GM10266 (cell line): Measurements from ENCODE around the gene TSC22D4.
"Not testable (repeated sequence)": the region's sequence is repeated elsewhere in the genome, so short reads cannot be mapped to it uniquely, and the experiment has no call there.

Source experiments
- DNase-seq: peaks from one replicate; pipeline ENCODE4 v3.0.0; 2012; ENCODE audit errors: extremely low spot score
- TF ChIP-seq, protein P1 (sequence below): IDR thresholded peaks from 2 replicates; pipeline ENCODE4 v1.5.1; 2012; ENCODE audit warnings: mild to moderate bottlenecking, low read depth; ENCODE audit not compliant: control insufficient read depth, insufficient read depth; ENCODE audit errors: missing control alignments

Gene TSC22D4

DNA sequence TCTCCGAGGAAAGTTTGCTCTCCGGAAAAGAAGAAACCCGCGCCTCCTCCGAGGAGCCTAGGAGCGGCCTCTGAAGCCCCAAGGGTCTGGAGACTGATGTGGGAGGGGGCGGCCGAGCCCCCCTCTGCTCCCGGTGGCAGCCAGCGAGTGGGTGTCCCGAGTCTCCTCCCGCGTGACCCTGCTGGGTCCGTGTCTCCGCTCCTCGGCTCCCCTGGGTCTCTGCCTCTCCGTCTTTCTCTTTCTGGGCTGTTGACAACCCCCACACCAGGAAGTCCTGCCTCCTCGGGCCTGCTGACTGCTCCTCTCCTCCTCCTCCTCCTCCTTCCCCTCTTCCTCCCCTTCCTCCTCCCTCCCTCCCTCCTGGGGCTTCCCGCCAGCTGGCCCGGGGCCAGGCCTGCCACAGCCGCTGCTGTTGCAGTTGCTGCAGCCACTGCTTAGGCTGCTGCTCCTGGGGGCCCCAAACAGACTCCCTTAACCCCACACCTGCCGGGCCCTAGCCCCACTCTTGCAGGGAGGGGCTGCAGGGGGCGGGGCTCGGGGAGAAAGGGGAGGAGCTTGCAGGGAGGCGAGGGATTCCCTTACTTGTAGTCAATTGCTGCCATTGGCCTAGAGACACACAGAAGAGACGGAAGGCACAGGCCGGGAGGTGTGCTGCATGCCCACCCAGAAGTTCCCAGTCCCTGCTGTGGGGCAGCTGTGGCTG is at the start of gene TSC22D4:
TSS of gene TSC22D4 (minus strand) at position 257 of the 703 bp plus-strand sequence. CDS start 1,176 bp downstream, outside the sequence.
- TF ChIP-seq, protein P1, sequence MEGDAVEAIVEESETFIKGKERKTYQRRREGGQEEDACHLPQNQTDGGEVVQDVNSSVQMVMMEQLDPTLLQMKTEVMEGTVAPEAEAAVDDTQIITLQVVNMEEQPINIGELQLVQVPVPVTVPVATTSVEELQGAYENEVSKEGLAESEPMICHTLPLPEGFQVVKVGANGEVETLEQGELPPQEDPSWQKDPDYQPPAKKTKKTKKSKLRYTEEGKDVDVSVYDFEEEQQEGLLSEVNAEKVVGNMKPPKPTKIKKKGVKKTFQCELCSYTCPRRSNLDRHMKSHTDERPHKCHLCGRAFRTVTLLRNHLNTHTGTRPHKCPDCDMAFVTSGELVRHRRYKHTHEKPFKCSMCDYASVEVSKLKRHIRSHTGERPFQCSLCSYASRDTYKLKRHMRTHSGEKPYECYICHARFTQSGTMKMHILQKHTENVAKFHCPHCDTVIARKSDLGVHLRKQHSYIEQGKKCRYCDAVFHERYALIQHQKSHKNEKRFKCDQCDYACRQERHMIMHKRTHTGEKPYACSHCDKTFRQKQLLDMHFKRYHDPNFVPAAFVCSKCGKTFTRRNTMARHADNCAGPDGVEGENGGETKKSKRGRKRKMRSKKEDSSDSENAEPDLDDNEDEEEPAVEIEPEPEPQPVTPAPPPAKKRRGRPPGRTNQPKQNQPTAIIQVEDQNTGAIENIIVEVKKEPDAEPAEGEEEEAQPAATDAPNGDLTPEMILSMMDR, result no peak
- DNase-seq, result peak; percentile 96

- DNase-seq, result not testable (repeated sequence)
Observed at GRCh38 chr7:100528108-100528866, 49.3 kb upstream of the TSC22D4 start.

DNA sequence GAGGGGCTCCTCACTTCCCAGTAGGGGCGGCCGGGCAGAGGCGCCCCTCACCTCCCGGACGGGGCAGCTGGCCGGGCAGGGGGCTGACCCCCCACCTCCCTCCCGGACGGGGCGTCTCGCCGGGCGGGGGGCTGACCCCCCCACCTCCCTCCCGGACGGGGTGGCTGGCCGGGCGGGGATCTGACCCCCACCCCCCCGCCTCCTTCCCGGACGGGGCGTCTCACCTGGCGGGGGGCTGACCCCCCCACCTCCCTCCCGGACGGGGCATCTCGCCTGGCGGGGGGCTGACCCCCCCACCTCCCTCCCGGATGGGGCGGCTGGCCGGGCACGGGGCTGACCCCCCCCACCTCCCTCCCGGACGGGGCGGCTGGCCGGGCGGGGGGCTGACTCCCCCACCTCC is 44.2 kb upstream of the TSC22D4 start:
- DNase-seq, result not testable (repeated sequence)

DNA sequence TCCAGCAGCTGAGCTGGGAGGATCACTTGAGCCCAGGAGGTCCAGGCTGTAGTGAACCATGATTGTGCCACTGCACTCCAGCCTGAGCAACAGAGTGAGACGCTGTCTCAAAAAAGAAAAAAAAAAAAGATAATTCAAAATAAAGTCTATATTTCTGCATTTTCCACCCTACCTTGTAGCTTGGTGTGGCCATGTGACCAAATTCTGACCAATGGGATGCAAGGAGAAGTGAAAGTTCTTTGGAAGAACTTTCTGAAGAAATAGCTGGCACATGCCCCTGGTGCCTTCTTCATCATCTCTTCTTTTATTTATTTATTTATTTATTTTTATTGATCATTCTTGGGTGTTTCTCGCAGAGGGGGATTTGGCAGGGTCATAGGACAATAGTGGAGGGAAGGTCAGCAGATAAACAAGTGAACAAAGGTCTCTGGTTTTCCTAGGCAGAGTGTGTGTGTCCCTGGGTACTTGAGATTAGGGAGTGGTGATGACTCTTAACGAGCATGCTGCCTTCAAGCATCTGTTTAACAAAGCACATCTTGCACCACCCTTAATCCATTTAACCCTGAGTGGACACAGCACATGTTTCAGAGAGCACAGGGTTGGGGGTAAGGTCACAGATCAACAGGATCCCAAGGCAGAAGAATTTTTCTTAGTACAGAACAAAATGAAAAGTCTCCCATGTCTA is 43.0 kb upstream of the TSC22D4 start:
- not testable (repeated sequence) for DNase-seq

- DNase-seq, result no peak
- TF ChIP-seq, protein P1, result no peak
Observed at GRCh38 chr7:100521076-100521475, 42.1 kb upstream of the TSC22D4 start.

GRCh38 chr7:100520138-100520537 is 41.1 kb upstream of the TSC22D4 start:
- TF ChIP-seq, protein P1, result no peak
- no peak for DNase-seq

DNA sequence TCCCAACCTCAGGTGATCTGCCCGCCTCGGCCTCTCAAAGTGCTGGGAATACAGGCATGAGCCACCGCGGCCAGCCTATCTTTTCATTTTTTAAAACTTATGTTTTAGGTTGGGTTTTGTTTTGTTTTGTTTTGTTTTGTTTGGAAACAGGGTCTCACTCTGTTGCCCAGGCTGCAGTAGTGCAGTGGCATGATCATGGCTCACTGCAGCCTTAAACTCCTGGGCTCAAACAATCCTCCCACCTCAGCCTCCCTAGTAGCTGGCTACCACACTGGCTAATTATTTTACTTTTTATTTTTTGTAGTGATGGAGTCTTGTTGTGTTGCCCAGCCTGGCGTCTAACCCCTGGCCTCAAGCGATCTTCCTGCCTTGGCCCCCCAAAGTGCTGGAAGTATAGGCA is 40.6 kb upstream of the TSC22D4 start:
- TF ChIP-seq, protein P1, result no peak
- DNase-seq, result no peak

- no peak for DNase-seq
- TF ChIP-seq, protein P1, result no peak
Observed at GRCh38 chr7:100517305-100517704, 38.3 kb upstream of the TSC22D4 start.
